ENCODE measurements around the gene YTHDF2.
"Not testable (repeated sequence)": the region's sequence is repeated elsewhere in the genome, so short reads cannot be mapped to it uniquely, and the experiment has no call there.

YTHDF2 gene

GRCh38 chr1:28761189-28761588 lies 24.4 kb downstream of the YTHDF2 start:
- no peak for DNase-seq

DNA sequence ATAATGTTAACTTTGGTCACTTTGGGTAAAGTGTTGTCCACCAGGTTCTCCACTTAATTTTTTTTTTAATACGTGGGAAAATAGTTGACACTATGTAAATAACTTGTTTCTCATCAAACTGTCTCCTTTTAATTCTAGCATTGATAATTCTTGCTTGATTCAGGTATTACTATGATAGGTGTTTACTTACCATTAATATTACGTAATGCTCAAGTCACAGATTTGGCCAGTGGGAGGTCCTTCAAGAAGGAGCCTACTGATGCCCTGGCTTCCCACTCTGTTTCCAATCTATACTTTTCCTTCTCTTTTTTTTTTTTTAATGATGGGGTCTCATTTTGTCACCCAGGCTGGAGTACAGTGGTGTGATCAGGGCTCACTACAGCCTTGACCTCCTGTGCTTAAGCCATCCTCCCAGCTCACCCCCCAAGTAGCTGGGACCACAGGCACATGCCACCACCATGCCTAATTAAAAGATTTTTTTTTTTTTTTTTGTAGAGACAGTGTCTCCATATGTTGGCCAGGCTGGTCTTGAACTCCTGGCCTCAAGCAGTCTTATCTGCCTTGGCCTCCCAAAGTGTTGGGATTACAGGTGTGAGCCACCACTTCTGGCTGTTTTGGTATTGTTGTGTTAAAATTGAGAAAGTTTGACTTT lies 29.9 kb downstream of the YTHDF2 start:
- DNase-seq, result no peak

DNA sequence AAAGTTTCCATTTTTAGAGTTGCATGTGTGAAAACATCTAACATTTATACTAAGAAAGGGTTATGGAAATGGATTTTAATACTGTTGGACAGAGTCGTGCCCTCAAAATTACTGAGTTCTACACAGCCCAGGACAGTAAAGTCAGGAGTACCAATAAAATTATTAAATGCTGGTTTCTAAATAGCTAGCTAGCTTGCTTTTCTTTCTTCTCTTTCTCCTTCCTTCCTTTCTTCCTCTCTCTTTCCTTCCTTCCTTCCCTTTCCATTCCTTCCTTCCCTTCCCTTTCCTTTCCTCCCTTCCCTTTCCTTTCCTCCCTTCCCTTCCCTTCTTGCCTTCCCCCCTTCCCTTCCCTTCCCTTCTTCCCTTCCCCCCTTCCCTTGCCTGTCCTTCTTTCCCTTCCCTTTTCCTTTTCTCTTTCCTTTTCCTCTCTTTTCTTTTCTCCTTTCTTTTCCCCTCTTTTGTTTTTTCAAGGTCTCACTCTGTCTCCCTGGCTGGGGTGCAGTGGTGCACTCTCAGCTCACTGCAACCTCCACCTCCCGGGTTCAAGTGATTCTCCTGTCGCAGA lies 33.9 kb downstream of the YTHDF2 start:
- no peak for DNase-seq

DNA sequence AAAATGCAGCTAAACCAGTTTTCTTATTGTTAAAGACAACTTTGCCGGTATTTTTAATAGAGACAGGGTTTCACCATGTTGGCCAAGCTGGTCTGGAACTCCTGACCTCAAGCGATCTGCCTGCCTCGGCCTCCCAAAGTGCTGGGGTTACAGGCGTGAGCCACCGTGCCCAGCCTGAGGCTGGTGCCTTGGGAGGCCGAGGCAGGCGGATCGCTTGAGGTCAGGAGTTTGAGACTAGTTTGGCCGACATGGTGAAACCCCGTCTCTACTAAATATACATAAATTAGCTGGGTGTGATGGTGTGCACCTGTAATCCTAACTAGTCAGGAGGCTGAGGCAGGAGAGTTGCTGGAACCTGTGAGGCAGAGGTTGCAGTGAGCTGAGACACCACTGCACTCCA lies 35.2 kb downstream of the YTHDF2 start:
- not testable (repeated sequence) for DNase-seq

DNA sequence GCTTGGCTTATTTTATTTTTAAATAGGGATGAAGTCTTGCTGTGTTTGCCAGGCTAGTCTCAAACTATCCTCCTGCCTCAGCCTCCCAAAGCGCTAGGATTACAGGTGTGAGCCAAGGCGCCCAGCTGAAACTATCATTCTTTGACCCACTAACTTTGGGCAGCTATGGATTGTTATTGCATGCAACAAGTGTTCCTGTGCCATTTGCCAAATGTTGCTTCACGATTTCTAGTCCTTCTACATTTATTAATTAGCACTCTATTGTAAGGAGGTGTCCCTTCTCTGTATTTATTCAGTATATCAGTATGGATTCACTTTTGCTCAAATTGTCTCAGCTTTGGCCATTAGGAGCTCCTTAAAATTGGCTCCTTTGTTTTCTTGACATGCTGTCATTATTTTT lies 36.4 kb downstream of the YTHDF2 start:
- DNase-seq, result no peak

DNA sequence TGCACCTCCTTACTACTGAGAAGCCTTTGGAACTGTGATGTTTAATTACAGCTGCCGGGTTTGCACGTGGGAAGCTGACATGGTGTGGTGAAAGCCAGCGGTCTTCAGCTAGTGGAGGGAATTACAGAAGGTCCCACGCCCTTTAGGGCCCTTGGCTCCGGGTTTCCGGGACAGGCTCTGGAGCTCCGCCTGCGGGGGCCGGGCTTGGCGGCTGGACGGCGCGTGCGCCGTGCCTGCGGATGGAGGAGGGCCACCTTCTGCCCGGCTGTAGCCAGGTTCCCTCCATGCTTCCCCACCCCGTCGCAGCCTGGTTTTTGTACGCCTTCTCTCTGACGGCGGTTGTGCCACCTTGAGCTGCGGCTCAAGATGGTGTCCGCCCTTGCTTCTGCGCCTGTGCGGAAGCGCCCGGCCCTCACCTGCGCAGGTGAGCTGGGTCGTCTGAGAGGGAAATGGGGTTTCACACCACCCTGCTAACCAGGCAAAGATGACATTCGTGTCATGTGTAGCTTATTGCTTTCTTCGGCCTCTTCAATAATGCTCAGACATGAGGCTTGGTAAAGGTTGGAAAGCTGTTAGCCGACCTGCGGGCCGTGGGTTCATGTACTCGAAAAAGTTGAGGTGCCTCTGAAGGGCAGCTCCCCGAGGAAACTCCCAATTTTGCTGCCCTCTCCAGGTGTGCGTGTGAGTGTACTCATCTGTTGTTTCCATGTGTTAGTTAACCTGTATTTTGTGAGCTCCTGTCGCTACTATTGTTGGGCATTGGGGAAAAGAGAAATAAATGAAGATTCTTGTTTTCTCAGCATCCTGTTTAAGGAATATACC lies 38.6 kb downstream of the YTHDF2 start:
- peak; percentile 71 for DNase-seq

GRCh38 chr1:28776341-28776740 lies 39.6 kb downstream of the YTHDF2 start:
- no peak for DNase-seq

DNA sequence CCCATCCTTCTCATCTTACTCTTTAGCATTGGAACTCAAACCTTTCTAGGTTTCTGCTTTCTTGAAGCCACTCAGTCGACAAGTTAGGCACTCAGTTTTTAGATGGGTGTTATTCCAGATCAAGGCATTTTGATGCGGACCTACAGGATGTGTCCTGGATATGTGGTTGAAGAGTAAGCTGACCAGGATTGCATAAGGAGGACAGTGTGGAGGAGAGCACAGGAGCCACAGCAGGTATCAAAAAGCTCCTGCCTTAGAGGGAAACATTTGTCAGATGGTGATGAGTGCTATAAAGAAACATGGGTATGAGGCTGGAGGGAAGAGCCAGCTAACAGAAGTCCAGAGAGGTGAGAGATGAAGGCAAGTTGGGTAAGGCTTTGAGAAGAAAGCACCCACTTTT lies 41.3 kb downstream of the YTHDF2 start:
- no peak for DNase-seq

DNA sequence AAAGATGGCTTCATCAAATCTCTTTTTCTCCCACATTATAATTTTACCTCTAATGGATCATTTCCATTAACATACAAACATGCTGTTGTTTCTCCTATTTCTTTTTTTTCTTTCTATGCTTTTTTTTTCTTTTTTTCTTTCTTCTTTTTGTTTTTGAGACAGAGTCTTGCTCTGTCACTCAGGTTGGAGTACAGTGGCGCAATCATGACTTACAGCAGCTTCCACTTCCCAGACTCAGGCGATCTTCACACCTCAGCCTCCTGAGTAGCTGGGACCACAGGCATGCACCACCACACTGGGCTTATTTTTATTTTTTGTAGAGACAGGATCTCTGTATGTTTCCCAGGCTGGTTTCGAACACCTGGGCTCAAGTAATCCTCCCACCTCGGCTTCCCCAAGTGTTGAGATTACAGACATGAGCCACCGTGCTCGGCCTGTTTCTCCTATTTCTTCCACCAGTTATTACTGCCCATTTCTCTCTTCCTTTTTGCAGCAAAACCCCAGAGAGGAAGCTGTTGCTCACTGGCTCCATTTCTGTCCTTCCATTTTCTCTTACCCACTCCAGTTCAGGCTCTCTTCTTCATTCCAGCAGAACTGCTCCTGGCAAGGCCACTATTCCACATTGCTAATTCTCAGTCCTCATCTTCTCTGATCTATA lies 43.1 kb downstream of the YTHDF2 start:
- DNase-seq, result no peak

GRCh38 chr1:28781305-28781704 lies 44.6 kb downstream of the YTHDF2 start:
- no peak for DNase-seq

DNA sequence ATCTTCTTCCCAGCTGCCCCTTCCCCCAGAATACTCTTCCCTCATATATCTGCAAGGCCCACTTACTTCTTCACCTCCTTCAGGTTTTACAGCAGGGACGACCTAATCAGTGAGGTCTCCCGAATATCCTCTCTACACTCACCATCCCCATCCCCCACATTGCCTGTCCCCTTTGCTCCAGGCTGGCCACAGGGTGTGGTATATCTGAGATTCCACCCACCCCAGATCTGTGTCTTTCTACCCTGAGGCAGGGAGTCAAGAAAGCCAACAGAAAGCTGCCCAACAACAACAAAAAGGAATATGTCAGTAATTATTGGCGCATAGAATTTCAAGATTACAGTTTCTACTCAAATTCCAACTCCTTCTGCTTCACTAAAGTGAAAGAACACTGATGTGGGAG lies 45.3 kb downstream of the YTHDF2 start:
- DNase-seq, result no peak

DNA sequence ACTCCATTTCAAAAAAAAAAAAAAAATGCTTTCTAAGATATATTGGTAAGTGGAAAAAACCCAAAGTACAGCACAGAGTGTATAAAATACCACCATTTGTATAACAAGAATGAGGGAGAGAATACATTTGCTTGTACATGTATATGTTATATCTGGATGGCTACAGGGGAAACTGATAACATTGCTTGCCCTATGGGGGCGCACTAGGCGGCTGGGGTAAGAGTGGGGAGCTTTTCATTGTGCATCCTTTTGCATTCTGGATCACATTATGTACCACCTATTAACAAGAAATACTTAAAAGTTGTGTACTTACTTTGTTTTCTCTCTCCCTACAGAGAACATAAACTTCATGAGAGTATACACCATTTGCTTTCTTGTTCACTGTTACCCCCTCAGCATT lies 46.6 kb downstream of the YTHDF2 start:
- no peak for DNase-seq

GRCh38 chr1:28789412-28789811 lies 52.7 kb downstream of the YTHDF2 start:
- no peak for DNase-seq

DNA sequence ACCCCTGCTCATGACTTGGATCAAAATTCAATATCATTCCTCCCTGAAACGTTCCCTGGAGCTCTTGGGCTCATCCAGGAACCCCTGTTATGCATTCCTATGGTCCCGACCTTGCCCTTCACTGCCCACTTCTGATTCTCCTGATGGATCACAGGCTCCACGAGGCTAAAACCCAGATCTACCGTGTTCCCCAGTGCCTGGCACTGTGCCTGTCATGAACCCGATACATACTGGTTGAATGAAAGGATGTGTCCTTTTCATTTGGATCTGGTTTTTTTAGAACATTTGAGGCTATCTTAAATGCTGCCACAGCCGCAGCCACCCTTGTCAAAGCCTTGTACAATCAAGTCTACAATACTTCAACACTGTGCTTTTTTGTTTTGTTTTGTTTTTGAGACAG lies 53.1 kb downstream of the YTHDF2 start:
- no peak for DNase-seq

DNA sequence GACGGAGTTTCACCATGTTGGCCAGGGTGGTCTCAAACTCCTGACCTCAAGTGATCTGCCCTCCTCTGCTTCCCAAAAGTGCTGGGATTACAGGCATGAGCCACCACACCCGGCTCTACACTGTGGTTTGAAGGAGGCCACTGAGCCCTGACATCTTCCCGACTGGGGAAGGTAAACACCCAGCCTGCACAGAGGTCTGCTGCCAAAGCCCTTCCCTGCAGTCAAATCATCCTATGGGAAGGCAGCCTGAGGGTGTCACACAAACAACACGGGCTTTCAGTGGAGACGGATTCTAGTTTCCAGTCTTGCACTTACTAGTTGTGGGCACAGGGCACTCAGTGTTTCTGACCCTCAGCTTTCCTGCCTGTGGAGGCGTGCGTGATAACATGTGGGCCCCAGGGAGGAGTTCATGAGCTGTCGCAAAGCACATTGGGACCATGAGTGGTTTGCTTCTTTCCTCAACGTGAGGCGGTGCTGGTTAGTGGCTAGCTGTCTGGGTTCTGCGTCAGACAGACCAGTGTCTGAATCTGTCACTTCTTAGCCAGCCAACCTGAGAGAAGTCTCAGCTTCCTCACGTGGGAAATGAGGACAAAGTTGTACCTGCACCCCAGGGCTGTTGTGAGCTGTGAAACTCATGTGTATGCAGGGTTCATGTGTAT lies 53.8 kb downstream of the YTHDF2 start:
- no peak for DNase-seq

DNA sequence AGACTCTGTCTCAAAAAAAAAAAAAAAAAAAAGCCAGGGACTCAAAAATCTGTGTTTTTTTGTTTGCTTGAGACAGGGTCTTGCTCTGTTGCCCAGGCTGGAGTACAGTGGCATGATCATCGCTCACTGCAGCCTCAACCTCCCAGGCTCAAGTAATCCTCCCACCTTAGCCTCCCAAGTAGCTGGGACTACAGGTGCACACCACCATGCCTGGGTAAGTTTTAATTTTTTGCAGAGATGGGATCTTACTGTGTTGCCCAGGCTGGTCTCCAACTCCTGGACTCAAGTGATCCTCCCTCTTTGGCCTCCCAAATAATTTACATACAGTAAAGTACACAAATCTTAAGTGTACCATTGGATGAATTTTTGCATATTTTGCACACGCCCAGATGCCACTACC lies 55.2 kb downstream of the YTHDF2 start:
- DNase-seq, result not testable (repeated sequence)

DNA sequence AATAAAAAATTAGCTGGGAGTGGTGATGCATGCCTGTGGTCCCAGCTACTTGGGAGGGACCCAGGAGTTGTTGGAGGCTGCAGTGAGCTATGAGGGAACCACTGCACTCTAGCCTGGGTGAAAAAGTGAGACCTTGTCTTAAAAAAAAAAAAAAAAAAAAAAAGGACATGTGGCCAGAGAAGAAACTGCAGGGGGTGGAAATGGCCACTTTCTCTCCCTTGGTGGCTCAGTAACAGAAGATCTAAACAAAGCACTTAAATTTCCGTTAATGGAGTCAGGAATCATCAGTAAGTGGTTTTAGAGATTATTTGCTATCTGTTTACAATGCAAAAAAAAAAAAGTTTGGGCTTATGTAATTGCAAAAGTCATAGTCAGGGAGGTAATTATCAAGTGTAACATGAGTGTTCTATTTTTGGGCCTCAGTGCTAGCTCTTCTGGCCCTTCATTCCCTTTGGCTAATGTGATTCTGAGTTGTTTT lies 55.9 kb downstream of the YTHDF2 start:
- DNase-seq, result peak; percentile 65

DNA sequence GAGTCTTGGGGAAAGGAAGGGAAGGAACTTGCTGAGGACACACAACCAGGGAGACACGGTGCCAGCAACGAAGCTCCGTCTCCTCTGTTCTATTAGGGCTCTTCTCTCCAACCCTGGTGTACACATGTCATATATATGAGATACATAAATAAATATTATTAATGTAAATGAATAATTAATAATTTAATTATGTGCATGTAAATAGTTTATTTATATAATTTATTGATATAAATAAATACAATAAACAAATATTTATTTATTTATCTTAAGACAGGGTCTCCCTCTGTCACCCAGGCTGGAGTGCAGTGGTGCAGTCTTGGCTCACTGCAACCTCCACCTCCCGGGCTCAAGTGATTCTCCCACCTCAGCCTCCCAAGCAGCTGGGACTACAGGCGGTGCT lies 57.8 kb downstream of the YTHDF2 start:
- DNase-seq, result not testable (repeated sequence)

DNA sequence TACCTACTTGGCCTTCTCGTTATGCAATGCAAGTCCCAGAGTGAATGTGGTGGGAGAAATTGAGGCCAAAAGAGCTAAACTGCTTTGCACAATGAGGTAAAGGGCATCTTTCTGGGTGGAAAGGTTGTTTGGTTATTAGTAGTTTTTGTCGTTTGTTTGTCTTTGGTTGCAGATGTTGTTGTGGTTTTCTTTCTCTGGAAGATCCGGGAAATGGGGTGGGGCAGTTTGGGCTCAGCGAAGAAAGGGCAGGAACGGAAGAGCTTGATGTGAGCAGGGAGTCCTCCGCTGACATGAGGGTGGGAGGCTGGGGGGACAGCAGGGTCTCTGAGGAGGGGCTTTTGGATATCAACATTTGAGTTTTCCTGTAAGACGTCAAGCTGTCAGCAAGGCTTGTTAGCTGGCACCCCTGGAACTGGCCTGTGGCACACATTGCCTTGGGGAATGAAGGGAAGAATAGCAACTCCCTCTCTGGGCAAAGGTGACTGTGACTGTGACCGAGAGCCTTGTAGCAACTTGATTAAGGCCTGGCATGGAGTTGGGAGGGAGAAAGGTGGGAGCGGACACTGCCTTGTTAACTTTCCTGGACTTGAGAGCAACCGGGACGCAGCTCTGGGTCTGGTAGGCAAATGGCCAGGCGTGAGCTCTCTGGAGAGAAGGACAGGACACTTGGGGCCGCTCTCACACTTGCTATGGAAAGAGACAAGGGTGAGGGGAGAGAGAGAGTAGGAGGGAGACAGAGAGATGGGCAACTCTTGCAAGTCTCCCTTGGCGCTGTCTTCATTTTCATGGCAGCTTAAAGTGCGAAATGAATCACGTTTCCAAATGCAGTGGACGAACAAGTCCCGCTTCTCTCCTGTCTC lies 59.8 kb downstream of the YTHDF2 start:
- no peak for DNase-seq

DNA sequence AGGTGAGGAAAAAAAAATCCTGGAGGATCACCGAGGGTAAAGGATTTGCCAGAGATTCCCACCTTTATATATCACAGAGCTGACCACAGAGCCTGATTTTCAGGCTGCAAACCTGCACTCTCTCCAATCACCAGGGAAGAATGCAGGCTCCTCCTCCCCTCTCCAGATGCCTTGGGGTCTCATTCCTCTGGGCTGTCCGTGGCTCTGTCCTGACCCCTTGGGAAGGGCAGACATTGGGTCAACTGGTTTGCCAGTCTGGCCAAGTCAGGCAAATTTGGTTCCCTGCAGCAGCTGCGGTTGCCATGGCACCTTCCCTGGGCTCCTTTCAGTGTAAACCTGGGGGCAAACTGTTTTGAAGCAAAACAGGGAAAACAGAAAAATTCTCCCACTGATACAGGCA lies 63.6 kb downstream of the YTHDF2 start:
- no peak for DNase-seq

DNA sequence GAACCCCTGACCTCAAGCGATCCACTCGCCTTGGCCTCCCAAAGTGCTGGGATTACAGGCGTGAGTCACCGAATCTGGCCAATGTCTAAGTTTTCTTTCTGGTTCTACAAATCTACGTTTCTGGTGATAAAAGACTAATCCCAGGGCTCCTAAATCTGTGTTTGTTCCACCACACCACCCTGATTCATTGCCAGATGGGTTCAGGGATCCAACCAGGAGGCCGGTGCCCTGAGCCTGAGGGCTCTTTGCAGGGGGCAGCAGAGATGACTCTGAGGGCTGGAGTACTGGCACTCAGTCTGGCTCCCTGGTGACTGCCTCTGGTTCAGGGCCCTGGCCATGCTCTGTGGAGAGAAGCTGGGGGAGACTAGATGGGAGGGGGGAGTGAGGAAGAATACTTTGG lies 64.7 kb downstream of the YTHDF2 start:
- DNase-seq, result no peak

- DNase-seq, result no peak
Measured at GRCh38 chr1:28803051-28803450, 66.3 kb downstream of the YTHDF2 start.

All from NCI-H146 (cell line).